ENCODE measurements around the gene RAI1.

The RAI1 gene

DNA sequence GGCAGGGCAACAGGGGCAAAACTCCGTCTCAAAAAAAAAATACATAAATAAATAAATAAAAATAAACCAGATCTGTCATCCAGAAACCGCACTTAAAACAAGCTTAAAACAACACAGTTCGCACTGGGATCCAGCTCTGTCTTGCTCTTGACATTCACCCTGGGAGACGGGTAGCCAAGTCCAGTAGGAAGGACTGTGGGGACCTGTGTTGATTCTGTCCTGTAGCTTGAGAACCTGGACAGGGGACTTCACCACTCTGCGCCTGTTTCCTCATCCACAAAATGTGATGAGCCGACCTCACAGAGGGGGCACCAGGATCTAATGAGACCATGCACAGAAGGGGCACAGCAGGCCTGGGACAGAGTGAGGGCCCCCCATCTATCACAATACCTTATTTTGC, 1.5 kb upstream of the RAI1 start:
- in situ Hi-C loops (cut with HindIII; ENCODE audit: low sequenced_read_pairs) = loop anchor here (10.0 kb wide), 2 partner anchors 145 to 205 kb away; no protein-coding TSS in a partner anchor

DNA sequence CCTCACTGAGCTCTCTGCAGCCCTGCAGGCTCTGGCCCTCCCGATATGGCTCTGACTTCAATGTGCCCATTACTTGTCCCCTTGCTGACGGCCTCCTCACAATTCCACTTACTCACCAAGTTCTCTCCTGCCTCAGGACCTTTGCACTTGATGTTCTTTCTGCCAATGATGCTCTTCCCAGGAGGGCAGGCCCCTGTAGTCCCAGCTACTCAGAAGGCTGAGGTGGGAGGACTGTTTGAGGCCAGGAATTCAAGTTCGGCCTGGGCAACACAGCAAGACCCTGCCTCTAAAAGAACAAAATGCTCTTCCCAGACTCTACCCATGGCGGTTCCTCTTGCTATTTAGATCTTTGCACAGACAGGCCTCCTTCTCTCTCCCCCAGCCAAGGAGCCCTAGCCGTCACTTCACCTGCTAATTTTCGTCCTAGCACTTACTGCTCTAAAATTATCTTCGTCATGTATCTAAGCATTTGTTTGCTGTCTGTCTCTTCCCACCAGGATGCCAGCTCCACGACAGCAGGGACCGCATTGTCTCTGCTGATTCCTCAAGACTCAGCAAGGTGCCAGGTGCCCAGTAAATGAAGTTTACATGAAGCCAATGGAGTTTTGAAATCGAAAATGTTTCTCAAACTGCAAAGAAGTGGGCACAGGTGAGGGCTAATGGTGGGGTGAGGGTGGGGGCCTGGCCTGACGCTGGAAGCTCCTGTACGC, 626 bp upstream of the RAI1 start:
- in situ Hi-C loops (cut with HindIII; ENCODE audit: low sequenced_read_pairs) = no loop called here

DNA sequence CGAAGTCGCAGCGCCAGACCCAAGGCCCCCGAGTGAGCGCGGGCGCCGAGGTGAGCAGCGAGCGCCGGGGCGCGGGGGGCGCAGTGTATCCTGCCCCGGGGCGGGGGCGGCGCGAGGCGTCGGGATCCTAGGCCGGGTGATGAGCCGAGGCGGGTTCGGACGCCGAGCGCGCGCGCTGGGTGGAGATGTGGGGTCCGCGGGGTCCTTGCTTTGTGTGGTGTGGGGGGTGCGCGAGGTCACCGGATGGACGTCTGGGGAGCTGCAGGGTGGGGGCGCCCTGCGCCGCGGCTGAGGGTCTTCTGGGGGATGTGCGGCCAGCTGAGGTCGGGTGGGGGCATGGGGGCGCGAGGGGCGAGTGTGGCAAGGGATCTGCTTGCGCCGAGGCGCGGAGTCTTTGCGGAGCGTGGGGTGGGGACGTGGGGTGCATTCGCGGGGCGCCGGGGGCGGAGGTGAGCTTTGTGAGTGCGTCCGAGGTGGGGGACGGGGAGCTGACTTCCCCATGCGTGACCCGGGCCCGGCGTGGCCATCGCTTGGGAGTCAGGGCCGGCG, 560 bp downstream of the RAI1 start:
- in situ Hi-C loops (cut with HindIII; ENCODE audit: low sequenced_read_pairs) = no loop called here

DNA sequence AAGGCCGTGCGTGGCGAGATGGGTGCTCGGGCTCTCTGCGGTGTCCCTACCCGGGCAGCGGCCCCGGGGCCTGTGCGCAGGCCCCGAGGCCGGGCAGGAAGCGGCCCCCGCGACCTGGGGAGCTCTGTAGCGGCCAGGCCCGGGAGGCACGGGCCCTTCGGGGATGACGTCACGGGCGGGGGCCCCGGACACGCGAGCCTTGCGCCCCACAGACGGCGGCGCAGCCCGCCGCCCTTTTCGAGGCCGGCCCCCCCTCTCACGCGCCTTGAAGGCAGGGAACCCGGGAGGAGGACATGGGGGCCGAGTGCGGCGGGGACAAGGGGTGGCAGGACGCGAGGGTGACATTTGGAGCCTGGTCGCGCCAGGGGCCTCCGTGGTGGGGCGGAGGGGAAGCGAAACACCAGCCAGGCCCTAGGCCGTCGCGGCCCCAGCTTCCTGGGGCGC, 1.1 kb downstream of the RAI1 start:
- in situ Hi-C loops (cut with HindIII; ENCODE audit: low sequenced_read_pairs) = no loop called here

DNA sequence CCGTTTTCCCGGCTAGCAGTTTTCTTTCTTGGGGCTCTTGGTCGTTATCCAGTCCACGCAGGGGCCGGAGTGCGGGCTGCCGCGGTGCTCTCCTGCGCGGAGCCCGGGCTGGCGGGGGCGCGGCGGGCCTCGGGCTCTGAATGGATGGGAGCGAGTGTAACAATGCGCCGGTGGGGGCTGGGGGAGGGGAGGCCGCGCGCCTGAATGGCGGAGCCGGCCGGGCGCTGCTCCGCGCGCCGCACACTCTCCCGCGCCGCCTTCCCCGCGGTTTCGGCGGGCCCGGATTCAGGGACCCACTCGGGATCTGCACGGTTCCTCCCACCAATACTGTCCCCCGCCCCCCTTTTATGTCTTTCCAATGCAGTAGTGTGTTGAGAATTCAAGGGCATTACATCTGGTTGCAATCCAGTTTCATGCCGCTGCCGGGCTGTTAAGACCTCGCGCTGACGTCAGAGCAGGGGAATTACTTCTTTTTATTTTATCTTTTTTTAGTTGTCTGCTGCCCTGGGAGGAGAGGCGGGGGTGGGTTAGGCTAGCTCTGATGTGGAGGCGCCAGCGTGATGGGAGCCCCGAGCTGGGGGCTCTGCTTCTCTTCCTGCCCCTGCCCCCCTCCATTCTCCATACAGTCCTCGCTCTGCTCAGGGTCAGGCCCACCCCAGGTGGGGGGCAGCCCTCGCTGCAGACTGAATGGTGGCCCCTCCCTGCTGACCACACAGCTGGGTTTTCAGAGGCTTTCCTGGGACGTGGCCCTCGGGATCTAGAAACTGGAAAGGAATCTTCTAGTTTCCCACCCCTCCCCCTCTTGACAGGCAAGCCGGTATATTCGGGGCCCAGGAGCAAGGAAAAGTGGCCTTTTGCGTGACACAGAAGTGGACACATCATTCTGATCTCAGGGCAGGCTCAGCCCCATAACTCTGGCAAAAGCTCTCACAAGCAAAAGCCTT, 1.8 kb downstream of the RAI1 start:
- in situ Hi-C loops (cut with HindIII; ENCODE audit: low sequenced_read_pairs) = no loop called here

DNA sequence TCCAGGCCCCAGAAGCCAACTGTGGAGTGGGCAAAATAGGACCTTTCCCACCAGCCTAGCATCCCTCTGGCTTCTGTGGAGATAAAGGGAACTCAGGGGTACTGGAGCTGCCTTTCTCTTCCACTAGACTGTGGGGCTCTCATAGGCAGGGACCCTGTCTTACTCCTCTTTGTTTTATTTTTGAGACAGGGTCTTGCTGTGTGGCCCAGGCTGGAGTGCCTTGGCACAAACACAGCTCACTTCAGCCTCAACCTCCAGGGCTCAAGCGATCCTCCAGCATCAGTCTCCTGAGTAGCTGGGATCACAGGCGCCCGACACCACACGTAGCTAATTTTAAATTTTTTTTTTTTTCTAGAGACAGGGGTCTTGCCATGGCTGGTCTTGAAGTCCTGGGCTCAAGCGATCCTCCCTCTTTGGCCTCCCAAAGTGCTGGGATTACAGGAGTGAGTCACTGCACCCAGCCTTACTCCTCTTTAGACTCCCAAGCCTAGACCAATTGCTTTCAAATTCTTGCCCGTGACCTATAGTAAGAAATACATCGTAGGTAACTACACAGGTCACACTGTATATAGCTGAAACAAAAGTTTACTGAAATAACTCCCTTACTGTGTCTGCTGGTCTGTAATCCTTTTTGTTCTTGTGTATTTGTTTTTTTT, 2.6 kb downstream of the RAI1 start:
- in situ Hi-C loops (cut with HindIII; ENCODE audit: low sequenced_read_pairs) = no loop called here

DNA sequence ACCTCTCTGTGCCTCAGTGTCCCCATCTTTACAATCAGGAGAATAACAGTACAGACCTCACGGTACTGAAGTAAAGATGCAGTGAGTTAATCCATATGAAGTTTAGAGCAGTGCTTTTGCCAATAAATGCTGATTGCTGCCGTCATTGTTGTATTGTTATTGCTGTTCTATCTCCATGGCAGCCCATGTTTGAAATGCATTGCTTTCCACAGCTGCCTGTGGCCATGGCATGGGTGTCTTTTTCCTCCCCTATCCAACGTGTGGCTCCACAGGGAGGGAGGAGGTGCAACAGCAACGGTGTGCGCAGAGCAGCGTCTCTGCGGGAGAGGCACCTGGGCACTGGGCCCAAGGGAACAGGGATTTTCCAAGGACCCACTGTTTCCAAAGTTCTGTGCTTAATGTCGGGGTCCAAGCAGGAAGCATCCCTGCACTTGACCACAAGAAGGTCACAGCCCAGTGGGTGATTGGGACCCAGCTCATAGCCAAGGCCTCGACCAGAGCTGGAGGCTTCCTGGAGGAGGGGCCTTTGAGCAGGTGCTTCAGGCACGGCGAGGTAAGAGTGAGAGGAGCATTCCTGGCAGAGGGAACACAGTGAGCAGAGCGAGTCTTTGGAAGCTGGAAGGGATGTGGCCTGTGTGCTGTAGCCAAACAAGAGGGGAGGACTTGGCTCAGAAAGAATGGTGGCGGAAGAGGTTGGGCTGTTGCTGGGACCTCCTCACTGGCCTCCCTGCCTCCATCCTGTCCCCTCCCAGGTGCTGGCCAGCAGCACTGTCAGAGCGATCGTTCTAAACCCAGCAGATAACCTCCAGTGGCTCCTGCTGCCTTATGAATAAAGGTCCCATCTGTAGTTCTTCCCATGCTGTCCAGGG, 3.9 kb downstream of the RAI1 start:
- in situ Hi-C loops (cut with HindIII; ENCODE audit: low sequenced_read_pairs) = no loop called here

DNA sequence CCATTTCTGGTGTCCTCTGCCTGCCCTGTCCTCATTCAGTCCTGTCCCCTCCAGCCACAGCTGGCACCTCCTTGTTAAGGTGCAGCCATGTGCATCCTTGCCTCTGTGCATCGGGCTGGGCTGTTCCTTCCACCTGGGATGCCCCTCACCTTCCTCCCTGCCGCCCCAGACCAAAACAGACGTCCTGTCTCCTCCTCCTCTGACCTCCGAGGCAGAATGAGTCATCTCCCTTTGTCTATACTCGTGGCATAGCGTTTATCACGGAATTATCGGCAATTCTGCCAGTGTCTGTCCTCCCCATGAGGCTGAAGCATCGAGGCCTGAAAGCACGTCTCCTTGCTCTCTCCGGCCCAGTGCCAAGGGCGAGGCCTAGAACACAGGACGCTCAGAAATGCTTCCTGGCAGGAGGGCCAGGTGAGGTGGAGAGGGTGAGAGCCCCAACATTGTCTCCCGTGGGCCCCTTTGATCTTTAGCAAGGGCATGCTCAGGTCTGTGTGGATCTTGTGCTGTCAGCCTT, 4.6 kb downstream of the RAI1 start:
- in situ Hi-C loops (cut with HindIII; ENCODE audit: low sequenced_read_pairs) = no loop called here

DNA sequence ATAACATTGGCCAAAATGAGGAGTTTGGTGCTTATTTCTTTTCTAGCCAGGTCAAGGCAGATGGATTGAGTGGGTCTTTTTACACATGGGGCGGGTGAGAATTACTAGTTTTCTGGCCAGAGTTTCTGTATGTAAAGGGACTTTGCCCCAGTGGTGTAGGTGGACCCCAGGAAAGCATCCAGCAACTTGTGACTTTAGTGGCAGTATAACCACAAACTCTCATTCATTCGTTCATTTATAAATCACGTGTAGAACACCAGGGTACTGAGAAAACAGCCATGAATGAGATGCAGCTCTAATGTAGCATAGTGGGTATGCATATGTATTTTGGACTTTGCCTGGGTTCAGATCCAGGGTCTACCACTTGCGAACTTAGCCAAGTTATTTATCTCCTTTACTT, 8.1 kb downstream of the RAI1 start:
- in situ Hi-C loops (cut with HindIII; ENCODE audit: low sequenced_read_pairs) = no loop called here

DNA sequence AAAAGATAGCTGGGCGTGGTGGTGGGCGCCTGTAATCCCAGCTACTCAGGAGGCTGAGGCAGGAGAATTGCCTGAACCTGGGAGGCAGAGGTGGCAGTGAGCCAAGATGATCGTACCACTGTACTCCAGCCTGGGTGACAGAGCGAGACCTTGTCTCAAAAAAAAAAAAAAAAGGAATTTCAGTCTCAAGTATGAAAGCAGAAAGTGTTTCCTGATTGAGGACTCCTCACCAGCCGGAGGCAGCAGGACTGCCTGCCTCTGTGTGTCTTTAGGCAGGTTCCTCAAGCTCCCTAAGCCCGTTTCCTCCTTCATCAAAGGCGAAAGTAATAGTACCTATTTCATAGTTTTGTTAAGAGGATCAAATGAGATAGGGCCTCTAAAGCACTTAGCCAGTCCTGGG, 9.0 kb downstream of the RAI1 start:
- in situ Hi-C loops (cut with HindIII; ENCODE audit: low sequenced_read_pairs) = loop anchor here (5.0 kb wide), 5 partner anchors 47 to 162 kb away; no protein-coding TSS in a partner anchor

DNA sequence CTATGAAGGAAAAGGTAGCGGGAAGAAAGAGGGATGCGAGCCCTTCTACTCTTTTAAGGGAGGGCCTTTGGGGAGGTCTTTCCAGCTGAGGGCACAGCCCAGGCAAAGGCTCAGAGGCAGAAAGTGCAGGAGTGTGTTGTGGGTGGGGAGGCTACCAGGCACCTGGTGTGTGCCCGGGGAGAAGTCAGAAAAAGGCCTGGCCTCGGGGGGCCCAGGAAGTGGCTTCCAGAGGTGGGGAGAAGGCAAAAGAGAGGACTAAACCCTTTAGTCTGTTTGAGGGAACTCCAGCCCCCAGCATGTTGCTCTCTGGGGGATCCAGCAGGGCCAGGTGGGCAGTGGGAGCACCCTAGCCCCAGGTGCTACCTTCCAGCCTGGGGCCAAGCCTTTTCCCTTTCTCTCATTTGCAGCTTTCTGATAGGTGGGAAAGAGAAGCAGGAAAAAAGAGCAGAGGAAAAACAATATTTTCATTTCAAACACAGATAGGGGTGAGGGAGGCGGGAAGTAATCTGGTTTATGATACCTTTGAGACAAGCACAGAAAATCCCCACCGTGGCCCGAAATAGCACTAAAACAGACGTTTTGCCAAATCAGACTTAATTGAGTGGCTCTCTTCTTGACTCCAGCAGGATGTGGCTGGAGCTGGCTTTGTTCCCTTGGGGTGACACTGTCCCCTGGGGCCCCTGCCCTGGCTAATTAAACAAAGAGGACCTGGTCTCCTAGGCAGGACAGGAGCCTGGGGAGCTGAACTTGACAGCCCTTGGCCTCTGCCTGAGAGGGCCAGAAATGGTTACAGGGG, 10.4 kb downstream of the RAI1 start:
- in situ Hi-C loops (cut with HindIII; ENCODE audit: low sequenced_read_pairs) = loop anchor here (5.0 kb wide), 5 partner anchors 46 to 161 kb away; no protein-coding TSS in a partner anchor

DNA sequence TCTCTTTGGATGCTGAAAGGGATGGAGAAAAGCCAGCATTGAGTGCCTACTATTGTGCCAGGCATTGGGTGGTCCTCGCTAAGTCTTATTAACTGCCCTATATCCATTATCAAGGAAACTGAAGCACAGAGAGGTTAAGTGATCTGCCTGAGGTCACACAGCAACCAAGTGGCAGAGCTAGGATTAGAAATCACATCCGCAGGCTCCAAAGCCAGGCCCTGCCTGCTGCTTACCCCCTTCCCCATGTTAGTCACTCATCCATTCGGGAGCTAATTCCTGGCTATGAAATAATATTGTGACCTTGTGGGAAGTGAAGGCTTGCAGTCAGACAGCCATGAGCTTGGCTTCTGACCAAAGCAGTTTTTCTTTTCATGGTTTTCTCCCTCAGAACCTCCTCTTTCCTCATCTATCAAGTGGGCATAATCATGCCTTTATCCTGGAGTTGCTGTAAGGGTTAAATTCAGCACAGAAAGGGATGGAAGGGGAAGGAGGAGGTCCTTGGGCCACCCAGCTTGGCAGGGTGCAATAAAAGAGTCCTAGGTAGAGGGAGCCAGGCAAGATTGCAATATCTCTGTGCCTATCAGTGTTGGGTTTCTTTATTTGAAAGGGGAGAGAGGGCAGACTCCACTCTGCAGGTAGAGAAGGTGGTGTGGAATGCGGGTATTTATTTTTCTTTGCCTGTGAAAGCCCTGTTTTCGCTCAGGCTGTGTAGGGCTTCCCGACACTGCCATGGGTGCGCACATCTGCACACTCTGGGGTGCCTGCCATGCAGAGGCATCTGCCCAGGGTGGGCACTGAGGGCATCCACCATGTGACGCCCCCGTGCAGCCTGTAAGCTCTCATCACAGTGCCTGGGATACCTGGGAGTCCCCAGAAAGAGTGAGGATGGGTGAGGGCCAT, 11.3 kb downstream of the RAI1 start:
- in situ Hi-C loops (cut with HindIII; ENCODE audit: low sequenced_read_pairs) = loop anchor here (5.0 kb wide), 5 partner anchors 45 to 160 kb away; no protein-coding TSS in a partner anchor

DNA sequence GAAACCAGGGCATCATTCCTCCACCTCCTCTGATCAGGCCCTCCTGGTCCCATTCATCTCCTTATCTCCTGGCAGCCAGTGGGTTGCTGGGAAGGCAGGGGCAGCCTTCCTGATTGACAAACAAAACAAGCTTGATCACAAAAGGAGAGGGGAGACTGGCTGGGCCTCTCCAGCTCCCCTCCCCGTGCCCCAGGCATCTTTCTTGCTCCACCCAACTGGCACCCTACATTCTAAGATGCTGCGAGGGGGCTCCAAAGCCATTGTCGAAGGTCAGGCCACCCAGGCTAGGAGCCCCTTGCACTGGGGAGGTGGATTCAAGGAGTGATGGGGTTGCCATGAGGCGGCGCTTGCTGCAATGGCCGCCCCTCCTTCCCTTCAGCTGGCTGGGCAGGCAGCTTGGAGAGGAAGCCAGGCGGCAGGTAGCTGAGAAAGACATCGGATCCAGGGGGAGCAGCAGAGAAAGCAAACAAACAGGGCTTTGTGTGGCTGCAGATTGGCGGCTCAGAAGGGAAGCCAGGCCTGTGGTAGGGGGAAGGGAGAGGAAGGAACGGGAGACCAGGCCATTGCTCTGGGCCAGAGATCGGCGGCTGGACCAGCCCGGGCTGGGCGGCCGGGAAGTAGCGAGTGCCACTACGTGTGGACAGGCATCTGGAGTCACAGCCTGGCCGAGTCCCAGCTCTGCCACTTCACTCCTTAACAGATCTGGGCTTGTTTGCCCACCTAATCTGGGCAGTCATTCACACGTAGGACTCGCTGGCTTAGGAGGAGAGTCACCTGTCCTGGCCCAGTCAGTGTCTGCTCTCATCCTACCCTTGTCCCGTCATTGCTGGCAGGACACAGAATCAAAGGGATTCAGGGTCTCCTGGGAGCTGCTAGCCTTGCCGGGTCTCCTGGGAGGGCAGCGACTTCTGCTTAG, 12.3 kb downstream of the RAI1 start:
- in situ Hi-C loops (cut with HindIII; ENCODE audit: low sequenced_read_pairs) = loop anchor here (5.0 kb wide), 5 partner anchors 44 to 159 kb away; no protein-coding TSS in a partner anchor

DNA sequence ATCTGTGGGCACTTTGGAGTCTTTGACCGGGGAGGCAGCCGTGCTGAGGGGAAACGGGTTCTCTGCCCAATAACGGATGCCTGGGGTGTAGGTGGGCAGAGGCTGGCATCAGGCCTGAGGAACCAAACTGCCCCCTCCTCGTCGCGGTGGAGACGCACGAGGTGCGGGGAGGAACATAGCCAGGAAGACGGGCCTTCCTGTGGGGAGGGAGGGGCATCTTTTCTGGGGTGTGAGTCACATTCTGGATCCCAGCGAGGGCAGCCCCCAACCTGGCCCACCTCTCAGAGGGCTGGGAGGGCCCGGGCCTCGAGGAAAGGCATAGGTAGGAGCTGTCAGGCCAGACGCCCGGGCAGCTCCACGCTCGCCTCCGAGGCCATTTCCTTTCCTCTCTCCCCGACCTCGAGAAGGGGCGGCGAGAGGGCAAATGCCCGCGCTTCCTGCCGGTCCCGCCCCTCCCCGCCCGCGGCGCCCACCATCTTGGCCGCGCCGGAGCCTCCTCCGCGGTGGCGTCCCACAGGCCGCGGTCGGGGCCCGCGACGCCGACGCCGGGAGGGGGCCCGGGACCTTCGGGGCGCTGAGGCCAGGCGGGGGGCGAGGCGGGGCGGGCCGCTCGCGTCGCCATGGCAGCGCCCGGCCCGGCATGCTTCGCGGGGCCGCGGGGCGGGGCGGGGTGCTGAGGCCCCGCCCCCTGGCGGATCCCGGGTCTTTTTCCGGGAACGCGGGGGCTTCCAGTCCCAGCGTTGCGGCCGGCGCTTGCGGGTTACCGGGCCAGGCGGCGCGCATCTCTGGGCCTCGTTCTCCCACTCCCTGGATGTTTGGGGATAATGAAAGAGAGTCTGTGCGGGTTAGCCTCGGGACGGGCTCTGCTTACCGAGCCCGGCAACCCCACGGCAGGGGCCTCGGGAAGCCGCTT, 13.2 kb downstream of the RAI1 start:
- in situ Hi-C loops (cut with HindIII; ENCODE audit: low sequenced_read_pairs) = loop anchor here (5.0 kb wide), 5 partner anchors 43 to 158 kb away; no protein-coding TSS in a partner anchor

DNA sequence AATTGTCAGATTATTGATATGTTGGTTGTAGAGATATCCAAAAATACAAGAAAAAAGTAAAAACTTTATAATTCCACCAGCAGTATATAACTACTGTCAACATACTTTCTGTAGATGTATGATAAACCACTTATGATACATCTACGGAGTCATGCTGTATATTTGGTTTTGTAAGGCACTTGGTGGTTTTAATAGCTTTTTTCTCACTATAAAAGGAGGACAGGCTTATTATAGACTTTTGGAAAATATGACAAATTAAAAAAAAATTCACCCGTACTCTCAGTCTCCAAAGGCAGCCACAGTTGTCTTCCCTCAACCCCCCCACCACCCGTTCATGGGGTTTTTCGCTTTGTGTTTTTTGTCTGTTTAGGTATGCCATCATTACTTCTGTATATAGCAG, 14.8 kb downstream of the RAI1 start:
- in situ Hi-C loops (cut with HindIII; ENCODE audit: low sequenced_read_pairs) = no loop called here

All from endothelial cell of hepatic sinusoid (primary cell).